Smooth muscle cell (in vitro differentiated cells): ENCODE data around the gene DALRD3. TPM values are rescaled to one million over a fixed set of nuclear protein-coding genes. Genes with fewer than 3 reads are reported as not detected.

ENCODE experiments used
- DNase-seq: peaks from one replicate; lab custom pipeline; 2025; ENCODE audit not compliant: unreplicated experiment; lab: John Stamatoyannopoulos, UW
- H2AFZ ChIP-seq: fragments of 200-600 bp; sonication (generic); 2 replicates; pipeline ENCODE4 v1.6.0; 2016; ENCODE audit warnings: antibody characterized with exemption, low read depth, mild to moderate bottlenecking
- H3F3A ChIP-seq: fragments of 200-600 bp; sonication (generic); 2 replicates; pipeline ENCODE4 v1.6.0; 2017; ENCODE audit warnings: antibody characterized with exemption, low read depth
- H3K27ac ChIP-seq: fragments of 200-600 bp; sonication (generic); 2 replicates; pipeline ENCODE4 v1.5.1; 2016; ENCODE audit warnings: low read depth, mild to moderate bottlenecking
- H3K27me3 ChIP-seq: fragments of 200-600 bp; sonication (generic); 2 replicates; pipeline ENCODE4 v1.6.1; 2016; ENCODE audit warnings: low read depth, mild to moderate bottlenecking
- H3K36me3 ChIP-seq: fragments of 200-600 bp; sonication (generic); 2 replicates; pipeline ENCODE4 v1.5.1; 2016; ENCODE audit warnings: low read depth
- H3K4me1 ChIP-seq: fragments of 200-600 bp; sonication (generic); 2 replicates; pipeline ENCODE4 v1.5.1; 2016; ENCODE audit warnings: low read depth
- H3K4me2 ChIP-seq: fragments of 200-600 bp; sonication (generic); 2 replicates; pipeline ENCODE4 v1.6.0; 2016; ENCODE audit warnings: mild to moderate bottlenecking
- H3K4me3 ChIP-seq: fragments of 200-600 bp; sonication (generic); 2 replicates; pipeline ENCODE4 v1.5.1; 2016; ENCODE audit warnings: mild to moderate bottlenecking
- H3K79me2 ChIP-seq: fragments of 200-600 bp; sonication (generic); 2 replicates; pipeline ENCODE4 v1.6.0; 2016; ENCODE audit warnings: low read depth, mild to moderate bottlenecking
- H3K9ac ChIP-seq: fragments of 200-600 bp; sonication (generic); 2 replicates; pipeline ENCODE4 v1.6.0; 2016; ENCODE audit warnings: low read depth
- H3K9me3 ChIP-seq: fragments of 200-600 bp; sonication (generic); replicated peaks from 2 replicates; pipeline ENCODE4 v1.5.1; 2016; ENCODE audit warnings: low read depth
- H4K20me1 ChIP-seq: fragments of 200-600 bp; sonication (generic); 2 replicates; pipeline ENCODE4 v1.6.0; 2016; ENCODE audit warnings: low read depth
- WGBS: methylation state at CpG from one replicate; pipeline ENCODE4 v1.1.7; 2016; ENCODE audit warnings: low lambda C conversion rate; 5-methylcytosine and 5-hydroxymethylcytosine counted together
- microRNA counts: library from miRNA; unstranded; fragments of <30 nt; microRNA quantifications from one replicate; lab custom pipeline; 2016
- microRNA-seq: library from miRNA; unstranded; fragments of <30 nt; microRNA quantifications from one replicate; pipeline ENCODE4, GENCODE V29; 2016; ENCODE audit warnings: borderline number of aligned reads
- polyA plus RNA-seq: library from polyadenylated mRNA; unstranded; fragments of >200 nt; fragmentation: Nextera tagmentation; extraction: Ambion mirVana; gene quantifications from 2 replicates; pipeline ENCODE4 v1.2.1, GENCODE V29; 2016
- small RNA-seq: library from RNA; depleted of rRNA; stranded (forward); fragments of <200 nt; gene quantifications from one replicate; pipeline ENCODE3, GENCODE V24; 2014
- total RNA-seq: library from RNA; depleted of rRNA; stranded (reverse); fragments of >200 nt; gene quantifications from 2 replicates; pipeline ENCODE4 v1.2.3, GENCODE V29; 2014
- TF ChIP-seq, protein P1 (sequence below): fragments of 200-600 bp; sonication (generic); IDR thresholded peaks from 2 replicates; pipeline ENCODE4 v1.5.1; 2017; ENCODE audit warnings: borderline replicate concordance, mild to moderate bottlenecking, antibody characterized with exemption; ENCODE audit not compliant: insufficient read depth, poor library complexity, severe bottlenecking

Gene DALRD3
- total and polyA plus RNA-seq, 2 experiments from 2014 or later = 35.6 to 39.0 TPM

DNA sequence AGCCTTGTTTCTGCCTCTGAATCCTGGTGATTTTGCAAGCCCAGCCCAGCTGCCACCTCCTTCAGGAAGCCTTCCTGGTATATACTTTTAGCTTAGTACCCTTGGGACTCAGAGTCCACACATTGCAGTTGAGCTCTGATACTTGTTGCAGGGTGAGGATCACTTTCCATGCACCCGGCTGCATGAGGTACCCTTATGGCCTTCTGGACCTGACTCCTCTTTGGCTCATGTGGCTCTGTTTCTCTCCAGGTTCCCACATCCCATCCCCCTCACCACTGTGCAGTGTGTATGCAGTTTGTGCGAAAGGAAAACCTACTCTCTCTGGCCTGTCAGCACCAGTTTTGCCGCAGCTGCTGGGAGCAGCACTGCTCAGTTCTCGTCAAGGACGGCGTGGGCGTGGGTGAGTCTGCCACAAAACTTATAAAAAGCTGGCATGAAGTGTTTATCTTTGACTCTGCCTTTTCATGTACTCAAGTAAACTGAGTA, 51.5 kb downstream of the DALRD3 start:
- Histone ChIP-seq H3F3A (no peaks in the 10 kb centered on the region), H3K27ac (peak overlapping the region; percentile 44), H3K9ac (no peak overlapping the region), H4K20me1 (peaks cover 30% of the 10 kb centered on the region), H3K4me2 (peak overlapping the region; percentile 22), H3K79me2 (peaks cover under 1% of the 10 kb centered on the region), H3K36me3 (peaks cover 10% of the 10 kb centered on the region), H3K4me3 (no peak overlapping the region), H3K27me3 (no peaks in the 10 kb centered on the region), H2AFZ (no peak overlapping the region), H3K9me3 (no peaks in the 10 kb centered on the region), H3K4me1 (no peaks in the 10 kb centered on the region)
- TF ChIP-seq, protein P1, sequence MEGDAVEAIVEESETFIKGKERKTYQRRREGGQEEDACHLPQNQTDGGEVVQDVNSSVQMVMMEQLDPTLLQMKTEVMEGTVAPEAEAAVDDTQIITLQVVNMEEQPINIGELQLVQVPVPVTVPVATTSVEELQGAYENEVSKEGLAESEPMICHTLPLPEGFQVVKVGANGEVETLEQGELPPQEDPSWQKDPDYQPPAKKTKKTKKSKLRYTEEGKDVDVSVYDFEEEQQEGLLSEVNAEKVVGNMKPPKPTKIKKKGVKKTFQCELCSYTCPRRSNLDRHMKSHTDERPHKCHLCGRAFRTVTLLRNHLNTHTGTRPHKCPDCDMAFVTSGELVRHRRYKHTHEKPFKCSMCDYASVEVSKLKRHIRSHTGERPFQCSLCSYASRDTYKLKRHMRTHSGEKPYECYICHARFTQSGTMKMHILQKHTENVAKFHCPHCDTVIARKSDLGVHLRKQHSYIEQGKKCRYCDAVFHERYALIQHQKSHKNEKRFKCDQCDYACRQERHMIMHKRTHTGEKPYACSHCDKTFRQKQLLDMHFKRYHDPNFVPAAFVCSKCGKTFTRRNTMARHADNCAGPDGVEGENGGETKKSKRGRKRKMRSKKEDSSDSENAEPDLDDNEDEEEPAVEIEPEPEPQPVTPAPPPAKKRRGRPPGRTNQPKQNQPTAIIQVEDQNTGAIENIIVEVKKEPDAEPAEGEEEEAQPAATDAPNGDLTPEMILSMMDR = no peak
- DNase-seq = no peak
- 60% methylated on average over 7 of the region's 7 CpGs for WGBS

DNA sequence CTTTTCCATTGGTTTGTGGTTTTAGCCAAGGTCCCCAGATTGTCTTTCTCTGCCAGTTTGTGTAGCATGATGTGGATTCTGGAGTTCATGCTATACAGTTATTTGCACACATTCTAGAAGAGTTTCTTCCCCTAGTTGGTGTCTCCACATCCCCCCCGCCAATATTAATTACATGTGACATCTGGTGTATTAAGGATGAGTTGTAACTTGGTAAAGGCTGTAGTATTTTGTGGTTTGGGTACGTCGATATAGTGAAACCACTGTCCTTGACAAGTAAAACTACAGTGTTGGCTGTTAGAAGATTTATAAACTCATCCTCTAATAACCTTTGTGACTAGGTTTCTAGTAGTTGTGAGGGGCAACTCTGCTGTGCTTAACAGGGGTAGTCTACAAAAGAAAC, 52.0 kb downstream of the DALRD3 start:
- H3K4me2 ChIP-seq = no peak overlapping the region
- peak overlapping the region; percentile 44 for H3K27ac ChIP-seq

More for the DNA sequence above, 52.0 kb downstream of the DALRD3 start:
- no peak overlapping the region for H3K9ac ChIP-seq
- H3K4me1 ChIP-seq = no peaks in the 10 kb centered on the region
- WGBS = 69% methylated on average over 3 of the region's 3 CpGs
- H3K9me3 ChIP-seq = no peaks in the 10 kb centered on the region
- peaks cover 10% of the 10 kb centered on the region for H3K36me3 ChIP-seq
- peaks cover 32% of the 10 kb centered on the region for H4K20me1 ChIP-seq
- H3K4me3 ChIP-seq = no peak overlapping the region
- DNase-seq = no peak
- TF ChIP-seq, protein P1 = no peak
- H3K79me2 ChIP-seq = peaks cover 6% of the 10 kb centered on the region
- no peak overlapping the region for H2AFZ ChIP-seq
- H3F3A ChIP-seq = no peaks in the 10 kb centered on the region
- H3K27me3 ChIP-seq = no peaks in the 10 kb centered on the region

MicroRNAs encoded within 50 kb of the gene (microRNA counts, 767-probe panel; counts per million panel counts)
- microRNA hsa-miR-191-5p (lab: Ali Mortazavi, UCI) (10,946 counts per million, percentile 91 among the panel's probes with 10 or more counts), microRNA hsa-miR-425-5p (lab: Ali Mortazavi, UCI) (4,647 counts per million, percentile 21 among the panel's probes with 10 or more counts)

Small RNAs within 50 kb of the gene (microRNA-seq; reads per million reads assigned to microRNA genes)
- gene MIR191 = 21,201 reads per million, percentile 96 among the genes with 10 or more reads in this experiment
- 4,347 reads per million, percentile 90 among the genes with 10 or more reads in this experiment for gene MIR425

Small RNAs within 50 kb of the gene (small RNA-seq; reads per million reads assigned to genes)
- gene MIR191 (5,248 reads per million, percentile 100 among the genes with 10 or more reads in this experiment), gene MIR425 (36.6 reads per million, percentile 94 among the genes with 10 or more reads in this experiment)

Other genes starting within 250 kb of the DALRD3 start
- 33.1 and 36.7 TPM in 2 replicates for gene PRKAR2A, start 170.7 kb downstream of the DALRD3 start, total RNA-seq
- 11.9 and 13.5 TPM in 2 replicates for gene PRKAR2A, start 170.7 kb downstream of the DALRD3 start, polyA plus RNA-seq
- 8.9 and 14.7 TPM in 2 replicates for gene SLC25A20, start 119.7 kb downstream of the DALRD3 start, total RNA-seq
- gene SLC25A20, start 119.7 kb downstream of the DALRD3 start, polyA plus RNA-seq = 12.1 and 14.6 TPM in 2 replicates
- gene ARIH2, start 99.7 kb downstream of the DALRD3 start, total RNA-seq = 43.6 and 44.9 TPM in 2 replicates
- 39.7 and 44.0 TPM in 2 replicates for gene ARIH2, start 99.7 kb downstream of the DALRD3 start, polyA plus RNA-seq
- gene P4HTM, start 28.3 kb downstream of the DALRD3 start, total RNA-seq = 20.3 and 22.7 TPM in 2 replicates
- gene P4HTM, start 28.3 kb downstream of the DALRD3 start, polyA plus RNA-seq = 29.9 and 30.4 TPM in 2 replicates
- gene WDR6, start 11.2 kb downstream of the DALRD3 start, total RNA-seq = 61.8 and 72.8 TPM in 2 replicates
- gene WDR6, start 11.2 kb downstream of the DALRD3 start, polyA plus RNA-seq = 86.8 and 115 TPM in 2 replicates
- 113 and 124 TPM in 2 replicates for gene NDUFAF3, start 3.5 kb upstream of the DALRD3 start, total RNA-seq
- 169 and 175 TPM in 2 replicates for gene NDUFAF3, start 3.5 kb upstream of the DALRD3 start, polyA plus RNA-seq
- 121 and 128 TPM in 2 replicates for gene IMPDH2, start 10.8 kb upstream of the DALRD3 start, total RNA-seq
- gene IMPDH2, start 10.8 kb upstream of the DALRD3 start, polyA plus RNA-seq = 105 and 127 TPM in 2 replicates
- gene QRICH1, start 75.5 kb upstream of the DALRD3 start, total RNA-seq = 62.0 and 76.4 TPM in 2 replicates
- gene QRICH1, start 75.5 kb upstream of the DALRD3 start, polyA plus RNA-seq = 38.2 and 48.8 TPM in 2 replicates
- 135 and 150 TPM in 2 replicates for gene QARS1, start 86.2 kb upstream of the DALRD3 start, total RNA-seq
- 107 and 114 TPM in 2 replicates for gene QARS1, start 86.2 kb upstream of the DALRD3 start, polyA plus RNA-seq
- 21.1 and 42.3 TPM in 2 replicates for gene USP19, start 102.2 kb upstream of the DALRD3 start, total RNA-seq
- gene USP19, start 102.2 kb upstream of the DALRD3 start, polyA plus RNA-seq = 20.6 and 22.1 TPM in 2 replicates
- 354 and 503 TPM in 2 replicates for gene LAMB2, start 114.5 kb upstream of the DALRD3 start, total RNA-seq
- gene LAMB2, start 114.5 kb upstream of the DALRD3 start, polyA plus RNA-seq = 456 and 471 TPM in 2 replicates
- gene CCDC71, start 147.8 kb upstream of the DALRD3 start, total RNA-seq = 19.6 and 33.8 TPM in 2 replicates
- 0.59 and 0.80 TPM in 2 replicates for gene CCDC71, start 147.8 kb upstream of the DALRD3 start, polyA plus RNA-seq
- 20.8 and 22.5 TPM in 2 replicates for gene KLHDC8B, start 153.0 kb upstream of the DALRD3 start, total RNA-seq
- 42.1 and 51.9 TPM in 2 replicates for gene KLHDC8B, start 153.0 kb upstream of the DALRD3 start, polyA plus RNA-seq